OCI-LY3 (cell line): ENCODE measurements around the gene ARHGAP26.

ENCODE experiments used
- H2AFZ ChIP-seq: fragments of 200-600, 300-600 bp; shearing (Covaris generic); 2 replicates; pipeline ENCODE4 v1.6.0; 2014; ENCODE audit warnings: antibody characterized with exemption, low read depth, low read length
- H3K27ac ChIP-seq: fragments of 200-600, 300-600 bp; sonication (generic); 2 replicates; pipeline ENCODE4 v1.5.1; 2014; ENCODE audit warnings: mild to moderate bottlenecking, low read length, moderate library complexity, mixed read lengths
- H3K27me3 ChIP-seq: fragments of 200-600, 300-600 bp; sonication (generic); 2 replicates; pipeline ENCODE4 v1.6.1; 2014; ENCODE audit warnings: low read depth, low read length, mixed read lengths
- H3K36me3 ChIP-seq: fragments of 200-600, 300-600 bp; sonication (generic); replicated peaks from 2 replicates; pipeline ENCODE3; 2014; ENCODE audit warnings: low read depth, low read length, mixed read lengths
- H3K4me1 ChIP-seq: fragments of 300-600, 200-600 bp; sonication (generic); 2 replicates; pipeline ENCODE4 v1.6.1; 2014; ENCODE audit warnings: low read length, mixed read lengths
- H3K4me2 ChIP-seq: fragments of 200-600, 300-600 bp; sonication (generic); 2 replicates; pipeline ENCODE4 v1.6.1; 2014; ENCODE audit warnings: low read length, mixed read lengths
- H3K4me3 ChIP-seq: fragments of 300-600, 200-600 bp; sonication (generic); 2 replicates; pipeline ENCODE4 v1.5.1; 2014; ENCODE audit warnings: antibody characterized with exemption, mild to moderate bottlenecking, low read length, moderate library complexity
- H3K79me2 ChIP-seq: fragments of 300-600, 200-600 bp; shearing (Covaris generic); 2 replicates; pipeline ENCODE4 v1.6.1; 2014; ENCODE audit warnings: mild to moderate bottlenecking, low read length, mixed read lengths
- H3K9ac ChIP-seq: fragments of 300-600, 200-600 bp; shearing (Covaris generic); 2 replicates; pipeline ENCODE4 v1.6.0; 2014; ENCODE audit warnings: mild to moderate bottlenecking, low read length, moderate library complexity
- H3K9me3 ChIP-seq: fragments of 200-600, 300-600 bp; shearing (Covaris generic); 2 replicates; pipeline ENCODE4 v1.6.1; 2014; ENCODE audit warnings: low read length, mixed read lengths; ENCODE audit not compliant: insufficient read depth
- H4K20me1 ChIP-seq: fragments of 200-600, 300-600 bp; sonication (generic); 2 replicates; pipeline ENCODE4 v1.6.1; 2016; ENCODE audit warnings: low read length, mixed read lengths; ENCODE audit not compliant: insufficient read depth
- CTCF ChIP-seq: fragments of 200-600, 300-600 bp; sonication (generic); IDR thresholded peaks from 2 replicates; pipeline ENCODE4 v1.5.1; 2014; ENCODE audit warnings: antibody characterized with exemption, low read length, low read depth
- EZH2phosphoT487 ChIP-seq: fragments of 200-600 bp; shearing (Covaris generic); IDR thresholded peaks from 2 replicates; pipeline ENCODE4 v1.6.1; 2018; ENCODE audit warnings: antibody characterized with exemption, mixed run types, low read depth

Gene ARHGAP26

GRCh38 chr5:143151056-143151700 is 381.0 kb downstream of the ARHGAP26 start:
- H3K27me3 ChIP-seq, result no peaks in the 10 kb centered on the region
- H3K9ac ChIP-seq, result no peak overlapping the region
- H4K20me1 ChIP-seq, result no peaks in the 10 kb centered on the region
- H3K36me3 ChIP-seq, result no peaks in the 10 kb centered on the region
- H3K9me3 ChIP-seq, result no peaks in the 10 kb centered on the region
- H3K27ac ChIP-seq, result no peak overlapping the region
- no peak overlapping the region for H3K4me2 ChIP-seq
- peaks cover 7% of the 10 kb centered on the region for H3K4me1 ChIP-seq
- no peaks in the 10 kb centered on the region for H3K79me2 ChIP-seq
- H3K4me3 ChIP-seq, result no peak overlapping the region
- no peak overlapping the region for H2AFZ ChIP-seq
- no peak for TF ChIP-seq EZH2phosphoT487
- no peak for TF ChIP-seq CTCF

- Histone ChIP-seq H3K4me1 (peaks cover 7% of the 10 kb centered on the region), H3K27me3 (no peaks in the 10 kb centered on the region), H3K36me3 (no peaks in the 10 kb centered on the region), H2AFZ (no peak overlapping the region), H3K4me2 (no peak overlapping the region), H4K20me1 (no peaks in the 10 kb centered on the region), H3K9ac (no peak overlapping the region), H3K4me3 (no peak overlapping the region), H3K79me2 (no peaks in the 10 kb centered on the region), H3K9me3 (no peaks in the 10 kb centered on the region), H3K27ac (no peak overlapping the region)
- TF ChIP-seq EZH2phosphoT487 (no peak), CTCF (no peak)
These were observed 382.3 kb downstream of the ARHGAP26 start for GRCh38 chr5:143152445-143152844.

GRCh38 chr5:143153332-143154119 is 383.3 kb downstream of the ARHGAP26 start:
- Histone ChIP-seq H2AFZ (no peak overlapping the region), H3K9ac (no peak overlapping the region), H4K20me1 (no peaks in the 10 kb centered on the region), H3K9me3 (no peaks in the 10 kb centered on the region), H3K27me3 (no peaks in the 10 kb centered on the region), H3K27ac (no peak overlapping the region), H3K79me2 (no peaks in the 10 kb centered on the region), H3K36me3 (no peaks in the 10 kb centered on the region), H3K4me2 (peak overlapping the region; percentile 6; the same call in 1 of the 2 replicates), H3K4me3 (no peak overlapping the region), H3K4me1 (peaks cover 7% of the 10 kb centered on the region)
- TF ChIP-seq CTCF (no peak), EZH2phosphoT487 (no peak)

GRCh38 chr5:143154510-143155370 is 384.6 kb downstream of the ARHGAP26 start:
- H3K79me2 ChIP-seq, result no peaks in the 10 kb centered on the region
- no peaks in the 10 kb centered on the region for H3K27me3 ChIP-seq
- no peak for TF ChIP-seq CTCF
- TF ChIP-seq EZH2phosphoT487, result no peak
- no peak overlapping the region for H2AFZ ChIP-seq
- H3K36me3 ChIP-seq, result no peaks in the 10 kb centered on the region
- peaks cover 7% of the 10 kb centered on the region for H3K4me1 ChIP-seq
- H3K27ac ChIP-seq, result no peak overlapping the region
- no peak overlapping the region for H3K4me2 ChIP-seq
- no peaks in the 10 kb centered on the region for H3K9me3 ChIP-seq
- no peak overlapping the region for H3K4me3 ChIP-seq
- H3K9ac ChIP-seq, result no peak overlapping the region
- no peaks in the 10 kb centered on the region for H4K20me1 ChIP-seq
